IMR-90 (cell line): ENCODE measurements around the gene MYH9. TPM values are rescaled to one million over a fixed set of nuclear protein-coding genes. Genes with fewer than 3 reads are reported as not detected.

Experiments used
- ATAC-seq: fragments of 200-7000 bp; cut with Tn5 transposase; 2 replicates; pipeline ENCODE4 v1.9.1; 2020; ENCODE audit warnings: low read depth, mild to moderate bottlenecking, moderate library complexity
- BruUV-seq: library from RNA; stranded (reverse); fragments of 400-500 nt; replicated peaks from 2 replicates; lab custom pipeline; 2021; lab: Mats Ljungman, UMichigan
- CTCF ChIA-PET: fragments of 300-600 bp; formaldehyde crosslinking; extraction: SDS; loops from one replicate; lab custom pipeline; 2021; ENCODE audit warnings: antibody characterized with exemption; lab: Yijun Ruan, JAX
- POLR2A ChIA-PET: fragments of 300-600 bp; sonication (Branson Sonifier 250); formaldehyde crosslinking; loops from one replicate; lab custom pipeline; 2022; ENCODE audit warnings: antibody characterized with exemption; ENCODE audit not compliant: unreplicated experiment; lab: Charles Lee
- DNase-seq: peaks from one replicate; pipeline ENCODE4 v3.0.0; 2013
- H2AFZ ChIP-seq: replicated peaks from 2 replicates; pipeline ENCODE3; 2013; ENCODE audit warnings: low read length, mild to moderate bottlenecking; ENCODE audit not compliant: poor library complexity
- H2AK5ac ChIP-seq: 2 replicates; pipeline ENCODE4 v1.6.1; 2013; ENCODE audit warnings: low read depth, low read length, inconsistent platforms
- H2AK9ac ChIP-seq: replicated peaks from 2 replicates; pipeline ENCODE3; 2013; ENCODE audit warnings: mild to moderate bottlenecking, low read depth, low read length, moderate library complexity; ENCODE audit not compliant: poor library complexity
- H2BK120ac ChIP-seq: 2 replicates; pipeline ENCODE4 v1.6.1; 2013; ENCODE audit warnings: low read depth, low read length, inconsistent platforms
- H2BK15ac ChIP-seq: 3 replicates; pipeline ENCODE4 v1.6.1; 2013; ENCODE audit warnings: low read depth, low read length, inconsistent platforms
- H2BK20ac ChIP-seq: 2 replicates; pipeline ENCODE4 v1.6.1; 2013; ENCODE audit warnings: low read depth, mild to moderate bottlenecking, inconsistent platforms, low read length, moderate library complexity
- H2BK5ac ChIP-seq: 2 replicates; pipeline ENCODE4 v1.6.1; 2013; ENCODE audit warnings: mild to moderate bottlenecking, low read depth, low read length, inconsistent platforms; ENCODE audit not compliant: poor library complexity, severe bottlenecking
- H3K14ac ChIP-seq: replicated peaks from 2 replicates; pipeline ENCODE4 v1.6.1; 2013; ENCODE audit warnings: low read depth, low read length, inconsistent platforms
- H3K18ac ChIP-seq: 2 replicates; pipeline ENCODE4 v1.6.1; 2013; ENCODE audit warnings: low read depth, low read length, control low read depth
- H3K23ac ChIP-seq: 2 replicates; pipeline ENCODE4 v1.6.1; 2013; ENCODE audit warnings: low read depth, low read length, inconsistent platforms
- H3K27ac ChIP-seq: 2 replicates; pipeline ENCODE4 v1.5.1; 2013; ENCODE audit warnings: mild to moderate bottlenecking, control low read depth, low read length; ENCODE audit not compliant: insufficient read depth
- H3K27me3 ChIP-seq: 2 replicates; pipeline ENCODE4 v1.6.1; 2013; ENCODE audit warnings: low read length; ENCODE audit not compliant: control insufficient read depth, insufficient read depth
- H3K36me3 ChIP-seq: 2 replicates; pipeline ENCODE4 v1.6.1; 2013; ENCODE audit warnings: low read length, mixed read lengths; ENCODE audit not compliant: control insufficient read depth, insufficient read depth
- H3K4ac ChIP-seq: 2 replicates; pipeline ENCODE4 v1.6.1; 2013; ENCODE audit warnings: low read depth, low read length, inconsistent platforms
- H3K4me1 ChIP-seq: 2 replicates; pipeline ENCODE4 v1.6.1; 2013; ENCODE audit warnings: low read length, mixed read lengths; ENCODE audit not compliant: control insufficient read depth, insufficient read depth
- H3K4me2 ChIP-seq: 2 replicates; pipeline ENCODE4 v1.6.1; 2013; ENCODE audit warnings: low read depth, mild to moderate bottlenecking, control low read depth, low read length, moderate library complexity
- H3K4me3 ChIP-seq: 2 replicates; pipeline ENCODE4 v1.5.1; 2013; ENCODE audit warnings: low read depth, mild to moderate bottlenecking, control low read depth, low read length, moderate library complexity; ENCODE audit not compliant: insufficient read depth
- H3K56ac ChIP-seq: 2 replicates; pipeline ENCODE4 v1.6.1; 2013; ENCODE audit warnings: low read length, inconsistent platforms; ENCODE audit not compliant: insufficient read depth; ENCODE audit errors: extremely low read depth
- H3K79me1 ChIP-seq, 2 experiments: 2 replicates each; pipeline ENCODE4 v1.6.1; 2013; ENCODE audit warnings: low read length in 2 of 2, inconsistent platforms in 1 of 2, low read depth in 1 of 2
- H3K9ac ChIP-seq: 2 replicates; pipeline ENCODE4 v1.6.1; 2013; ENCODE audit warnings: low read depth, low read length, control low read depth
- H3K9me1 ChIP-seq: 2 replicates; pipeline ENCODE4 v1.6.1; 2013; ENCODE audit warnings: low read length, inconsistent platforms; ENCODE audit not compliant: insufficient read depth
- H3K9me3 ChIP-seq: 2 replicates; pipeline ENCODE4 v1.6.1; 2013; ENCODE audit warnings: low read length; ENCODE audit not compliant: control insufficient read depth, insufficient read depth
- H4K20me1 ChIP-seq: 2 replicates; pipeline ENCODE4 v1.6.1; 2013; ENCODE audit warnings: low read length, inconsistent platforms; ENCODE audit not compliant: insufficient read depth
- H4K5ac ChIP-seq: 2 replicates; pipeline ENCODE4 v1.6.1; 2013; ENCODE audit warnings: mild to moderate bottlenecking, low read depth, low read length, control low read depth
- H4K8ac ChIP-seq, 2 experiments: 2 replicates each; pipeline ENCODE4 v1.6.1; 2013; ENCODE audit warnings: low read depth in 2 of 2, low read length in 2 of 2, control low read depth in 1 of 2, inconsistent platforms in 1 of 2
- H4K91ac ChIP-seq: 2 replicates; pipeline ENCODE4 v1.6.1; 2013; ENCODE audit warnings: low read depth, low read length, inconsistent platforms; ENCODE audit not compliant: insufficient read depth
- MAFK ChIP-seq: IDR thresholded peaks from 2 replicates; pipeline ENCODE4 v1.6.1; 2012; ENCODE audit warnings: low read depth, low read length, improper control_type of control experiment
- NFE2L2 ChIP-seq: fragments of 150-350 bp; IDR thresholded peaks from 2 replicates; pipeline ENCODE4 v1.6.1; 2016; ENCODE audit warnings: low read depth, mild to moderate bottlenecking, low read length
- WGBS, 2 experiments: methylation state at CpG; one replicate each; pipeline versions ENCODE4 v1.1.5 to v1.1.7; 2013; ENCODE audit warnings: missing lambda C conversion rate in 2 of 2; ENCODE audit not compliant: insufficient read length in 1 of 2; ENCODE audit errors: extremely low coverage in 2 of 2; 5-methylcytosine and 5-hydroxymethylcytosine counted together
- dilution Hi-C: fragments of 300-500 bp; cut with HindIII; formaldehyde crosslinking; loops from one replicate; pipeline ENCODE4 v1.14.3; 2018; ENCODE audit warnings: low sequenced_read_pairs; ENCODE audit not compliant: unreplicated experiment
- in situ Hi-C: fragments of 300-500 bp; cut with MboI; formaldehyde crosslinking; loops from 3 replicates; pipeline ENCODE4 v1.14.3; 2019; ENCODE audit warnings: low sequenced_read_pairs, inconsistent platforms, mixed read lengths
- intact Hi-C: fragments of 100-400 bp; cut with micrococcal nuclease; formaldehyde crosslinking; loops from 2 replicates; pipeline ENCODE4 v1.10.0; 2022
- polyA plus RNA-seq, 3 experiments: library from polyadenylated mRNA; depleted of rRNA; stranded (reverse); fragments of >200 nt; gene quantifications; 2 replicates each; pipeline ENCODE4 v1.2.3, GENCODE V29; 2012; ENCODE audit warnings: low replicate concordance in 1 of 3
- total RNA-seq: library from RNA; depleted of rRNA; stranded (reverse); fragments of >200 nt; gene quantifications from 2 replicates; pipeline ENCODE4 v1.2.3, GENCODE V29; 2012

The MYH9 gene
- total and polyA plus RNA-seq, 2 of the 4 experiments (the other 2 are of a cell fraction) = 475 to 554 TPM

- H2BK5ac ChIP-seq = peak overlapping the region; percentile 44
- intact Hi-C loops (loop anchor here (5.0 kb wide), 1 partner anchor 50 kb away; no protein-coding TSS in a partner anchor), dilution Hi-C loops (no loop called here), in situ Hi-C loops (no loop called here)
- no peak overlapping the region for H3K4me3 ChIP-seq
- DNase-seq = peak; percentile 73
- peak overlapping the region; percentile 74 for H3K14ac ChIP-seq
- peak overlapping the region; percentile 21 for H3K18ac ChIP-seq
- no TSS peak for BruUV-seq
- H2AK9ac ChIP-seq = peak overlapping the region; percentile 63
- ATAC-seq = peak; percentile 7; the same call in 1 of the 2 replicates
- H3K9me3 ChIP-seq = no peaks in the 10 kb centered on the region
- H4K8ac ChIP-seq = peak overlapping the region; percentile 65 to 87
- ChIA-PET CTCF (no interaction called here), POLR2A (no interaction called here)
- H4K5ac ChIP-seq = peak overlapping the region; percentile 46
- H3K4me1 ChIP-seq = peaks cover 21% of the 10 kb centered on the region
- H3K4me2 ChIP-seq = no peak overlapping the region
- no peaks in the 10 kb centered on the region for H4K20me1 ChIP-seq
- 60% methylated on average over 8 of the region's 9 CpGs; no CpG with 5 or more reads in 1 of the 2 experiments for WGBS, 2 experiments
- peak overlapping the region; percentile 85 for H2AFZ ChIP-seq
- H3K4ac ChIP-seq = peak overlapping the region; percentile 82
- H2BK120ac ChIP-seq = peak overlapping the region; percentile 78
- peak overlapping the region; percentile 10; the same call in 1 of the 2 replicates for H3K9ac ChIP-seq
- H3K23ac ChIP-seq = peak overlapping the region; percentile 39; the same call in 1 of the 2 replicates
- H3K27me3 ChIP-seq = no peaks in the 10 kb centered on the region
- H2AK5ac ChIP-seq = peak overlapping the region; percentile 96
- TF ChIP-seq MAFK (0 out of 2 replicates have a peak, but pooled peaks have one; percentile 23), NFE2L2 (no peak)
- H3K27ac ChIP-seq = peak overlapping the region; percentile 16
- no peaks in the 10 kb centered on the region for H3K36me3 ChIP-seq
- no peak overlapping the region for H3K56ac ChIP-seq
- H4K91ac ChIP-seq = peak overlapping the region; percentile 80
- H2BK20ac ChIP-seq = peak overlapping the region; percentile 72
- H2BK15ac ChIP-seq = peak overlapping the region; percentile 56
- peaks cover 11% of the 10 kb centered on the region; the same call in 1 of the 2 replicates for H3K9me1 ChIP-seq
- H3K79me1 ChIP-seq = peaks cover 0 to 15% of the 10 kb centered on the region in 2 experiments; a peak in 2 of 4 replicates
Observed at GRCh38 chr22:36417281-36417686, 29.5 kb upstream of the MYH9 start.
